ENCODE results near the gene CYP4F11. TPM values are rescaled to one million over a fixed set of nuclear protein-coding genes. Genes with fewer than 3 reads are reported as not detected.
"Not testable (repeated sequence)": the region's sequence is repeated elsewhere in the genome, so short reads cannot be mapped to it uniquely, and the experiment has no call there.

CYP4F11 gene
- total RNA-seq, 1 experiment from 2014 or later, result 0.03 TPM

DNA sequence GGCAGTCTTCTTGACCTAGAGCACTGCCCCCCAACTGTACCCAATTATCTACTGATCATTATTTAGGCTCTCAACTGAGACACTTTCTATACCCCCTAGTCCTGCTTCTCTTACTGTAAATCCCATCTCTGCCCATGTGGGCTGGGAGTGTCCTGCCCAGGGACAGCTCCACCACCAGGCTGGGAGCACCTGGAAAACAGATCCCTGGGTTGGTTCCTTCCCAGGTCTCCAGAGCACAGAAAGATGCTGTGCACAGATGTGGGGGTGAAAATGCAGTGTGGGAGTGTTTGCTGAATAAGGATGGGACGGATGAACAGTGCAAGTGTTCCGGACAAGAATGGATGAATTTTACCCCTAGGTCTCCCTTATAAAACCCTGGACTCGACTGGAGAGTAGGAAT, 49.2 kb downstream of the CYP4F11 start:
- no peak for DNase-seq (ENCODE audit: low read depth)

DNA sequence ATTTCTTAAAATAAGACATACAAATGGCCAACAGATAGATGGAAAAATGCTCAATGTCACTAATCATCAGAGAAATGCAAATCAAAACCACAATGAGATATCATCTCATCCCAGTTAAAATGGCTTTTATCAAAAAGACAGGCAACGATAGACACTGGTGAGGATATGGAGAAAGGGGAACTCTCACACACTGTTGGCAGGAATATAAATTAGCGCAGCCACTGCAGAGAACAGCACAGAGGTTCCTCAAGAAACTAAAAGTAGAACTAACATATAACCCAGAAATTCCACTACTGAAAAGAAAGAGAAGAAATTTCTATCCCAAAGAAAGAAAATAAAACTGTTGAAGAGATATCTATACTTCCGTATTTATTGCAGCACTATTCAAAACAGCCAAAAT, 51.0 kb downstream of the CYP4F11 start:
- DNase-seq (ENCODE audit: low read depth), result not testable (repeated sequence)

DNA sequence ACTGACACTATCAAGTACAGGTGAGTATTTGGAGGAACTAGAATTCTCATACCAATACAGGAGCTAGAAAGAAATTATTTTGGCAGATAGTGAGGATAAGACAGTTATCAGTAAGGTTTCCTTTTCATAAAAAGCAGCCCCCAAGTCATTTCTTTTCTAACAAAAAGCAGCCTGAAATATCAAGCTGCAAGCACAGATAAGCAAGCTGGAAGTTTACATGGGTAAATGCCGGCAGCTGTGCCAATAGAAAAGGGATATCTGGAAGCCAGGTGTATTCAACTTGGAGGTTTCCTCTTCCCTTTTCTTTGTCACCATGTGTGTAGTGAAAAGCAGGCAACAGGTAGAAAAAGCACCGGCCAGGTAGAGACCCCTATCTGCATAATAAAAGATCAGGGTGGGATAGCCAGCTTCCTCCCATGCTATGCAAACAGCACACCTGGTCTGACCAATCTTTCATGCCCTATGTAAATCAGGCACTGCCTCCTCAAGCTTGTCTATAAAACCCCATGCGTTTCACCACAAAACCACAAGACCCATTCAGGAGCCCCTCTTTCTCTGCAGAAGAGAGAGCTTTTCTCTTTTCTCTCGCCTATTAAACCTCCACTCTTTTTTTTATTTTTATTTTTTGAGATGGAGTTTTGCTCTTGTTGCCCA, 59.4 kb downstream of the CYP4F11 start:
- DNase-seq (ENCODE audit: low read depth), result no peak

- DNase-seq (ENCODE audit: low read depth), result not testable (repeated sequence)
These were observed 60.6 kb downstream of the CYP4F11 start for GRCh38 chr19:15873771-15874170.

DNA sequence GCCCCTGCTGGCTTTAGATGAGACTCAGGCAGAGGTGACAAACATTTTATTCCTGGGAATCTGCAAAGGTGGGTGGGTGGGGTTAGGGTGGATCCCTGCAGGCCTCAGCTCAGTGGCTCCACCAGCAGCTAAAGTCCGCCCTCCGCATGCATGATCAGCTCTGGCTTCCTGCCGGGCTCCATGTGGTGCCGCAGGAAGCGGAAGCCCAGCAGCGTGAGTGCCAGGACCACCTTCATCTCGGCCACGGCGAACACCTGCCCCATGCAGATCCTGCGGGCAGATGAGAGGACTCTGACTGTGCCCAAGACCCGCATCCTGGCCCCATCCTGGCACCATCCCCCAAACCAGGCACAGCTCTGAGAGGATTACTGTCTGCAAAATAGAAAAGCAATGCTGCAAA, 62.8 kb downstream of the CYP4F11 start:
- no peak for DNase-seq (ENCODE audit: low read depth)

DNA sequence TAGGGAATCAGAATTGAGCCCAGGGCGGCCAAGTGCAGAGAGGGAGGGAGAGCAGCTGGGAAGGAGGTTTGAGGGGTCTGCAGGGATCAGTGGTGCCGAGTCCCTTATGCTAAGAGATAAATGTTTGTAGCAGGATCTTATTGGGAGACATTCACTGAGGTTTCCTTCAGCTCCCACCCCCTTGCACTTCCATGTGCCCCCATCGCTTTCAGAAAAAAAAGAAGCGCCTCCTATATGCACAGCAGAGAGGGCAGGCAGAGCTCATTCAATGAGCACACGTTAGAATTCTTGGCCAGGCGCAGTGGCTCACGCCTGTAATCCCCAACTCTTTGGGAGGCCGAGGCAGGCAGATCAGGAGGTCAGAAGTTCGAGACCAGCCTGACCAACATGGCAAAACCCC, 64.5 kb downstream of the CYP4F11 start:
- DNase-seq (ENCODE audit: low read depth), result no peak

GRCh38 chr19:15869109-15869555, 65.2 kb downstream of the CYP4F11 start:
- DNase-seq (ENCODE audit: low read depth), result peak; percentile 54

GRCh38 chr19:15866636-15867035, 67.7 kb downstream of the CYP4F11 start:
- no peak for DNase-seq (ENCODE audit: low read depth)

DNA sequence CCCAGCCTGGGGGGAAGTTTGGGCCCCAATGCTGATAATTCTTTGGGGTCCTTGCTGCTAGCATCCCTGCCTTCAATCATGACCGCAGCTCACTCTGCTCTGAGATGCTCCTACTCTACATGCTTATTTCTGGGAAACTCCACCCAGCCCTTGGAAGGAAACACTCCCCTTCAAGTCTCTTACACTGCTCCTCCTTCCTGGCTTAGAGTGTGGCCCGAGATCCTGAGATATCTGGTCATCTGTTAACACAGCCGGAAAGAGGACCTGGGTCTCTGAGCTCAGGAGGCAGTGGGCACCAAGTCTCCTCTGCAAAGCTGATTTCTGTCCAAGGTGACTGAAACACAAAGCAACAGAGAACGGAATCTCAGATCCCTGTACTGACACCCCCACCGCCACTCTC, 69.5 kb downstream of the CYP4F11 start:
- no peak for DNase-seq (ENCODE audit: low read depth)

- peak; percentile 18 for DNase-seq (ENCODE audit: low read depth)
These were observed 71.1 kb downstream of the CYP4F11 start for GRCh38 chr19:15863272-15863671.

GRCh38 chr19:15862444-15862843, 71.9 kb downstream of the CYP4F11 start:
- DNase-seq (ENCODE audit: low read depth), result no peak

Small RNA genes lying within 50 kb of the gene (small RNA-seq; reads per million reads assigned to genes)
- not detected for gene CYP4F36P

Other genes starting within 250 kb of the CYP4F11 start
- gene OR10H2, start 206.5 kb downstream of the CYP4F11 start, total RNA-seq (2014; rRNA removed; shearing (Covaris generic)), result not detected in 2 replicates
- gene OR10H3, start 196.5 kb downstream of the CYP4F11 start, total RNA-seq (2014; rRNA removed; shearing (Covaris generic)), result not detected in 2 replicates
- not detected in 2 replicates for gene OR10H5, start 146.9 kb downstream of the CYP4F11 start, total RNA-seq (2014; rRNA removed; shearing (Covaris generic))
- gene OR10H1, start 118.9 kb downstream of the CYP4F11 start, total RNA-seq (2014; rRNA removed; shearing (Covaris generic)), result not detected in 2 replicates
- 0.30 and 0.63 TPM in 2 replicates for gene CYP4F2, start 36.5 kb downstream of the CYP4F11 start, total RNA-seq (2014; rRNA removed; shearing (Covaris generic))
- not detected in 2 replicates for gene OR10H4, start 14.5 kb upstream of the CYP4F11 start, total RNA-seq (2014; rRNA removed; shearing (Covaris generic))
- gene TPM4, start 142.0 kb upstream of the CYP4F11 start, total RNA-seq (2014; rRNA removed; shearing (Covaris generic)), result 473 and 509 TPM in 2 replicates
- 59.0 and 79.1 TPM in 2 replicates for gene RAB8A, start 177.4 kb upstream of the CYP4F11 start, total RNA-seq (2014; rRNA removed; shearing (Covaris generic))
- gene HSH2D, start 209.2 kb upstream of the CYP4F11 start, total RNA-seq (2014; rRNA removed; shearing (Covaris generic)), result not detected in 2 replicates
- not detected in 2 replicates for gene CIB3, start 239.0 kb upstream of the CYP4F11 start, total RNA-seq (2014; rRNA removed; shearing (Covaris generic))

Data from HT1080 (cell line).